ENCODE results near the gene C10orf95.
A peak's percentile ranks its signal among the peaks of the same experiment; 100 is the strongest.

GRCh38 chr10:102455893-102456471, 4.6 kb upstream of the C10orf95 start:
- TF ChIP-seq POLR2AphosphoS5 (IDR thresholded peaks at IDR 0.05; ENCODE audit: low read depth) (peak; percentile 40), CTCF (conservative IDR thresholded peaks at IDR 0.05; ENCODE audit: low read depth in 2 of 2) (no peak), EZH2 (IDR thresholded peaks at IDR 0.05; ENCODE audit: low read depth, unreplicated experiment) (no peak), REST (IDR thresholded peaks at IDR 0.05; ENCODE audit: unreplicated experiment) (no peak), JUNB (IDR thresholded peaks at IDR 0.05; ENCODE audit: unreplicated experiment) (no peak), ZNF462 (CRISPR knock-in tag; IDR thresholded peaks at IDR 0.05) (no peak), EZH2phosphoT487 (IDR thresholded peaks at IDR 0.05; ENCODE audit: unreplicated experiment) (no peak), STAT1 (IDR thresholded peaks at IDR 0.05; ENCODE audit: unreplicated experiment) (no peak), CREB1 (CRISPR knock-in tag; IDR thresholded peaks at IDR 0.05; ENCODE audit: low read depth) (no peak), ETS1 (IDR thresholded peaks at IDR 0.05) (no peak)
